ENCODE measurements around the gene ARNT2.

Gene ARNT2

DNA sequence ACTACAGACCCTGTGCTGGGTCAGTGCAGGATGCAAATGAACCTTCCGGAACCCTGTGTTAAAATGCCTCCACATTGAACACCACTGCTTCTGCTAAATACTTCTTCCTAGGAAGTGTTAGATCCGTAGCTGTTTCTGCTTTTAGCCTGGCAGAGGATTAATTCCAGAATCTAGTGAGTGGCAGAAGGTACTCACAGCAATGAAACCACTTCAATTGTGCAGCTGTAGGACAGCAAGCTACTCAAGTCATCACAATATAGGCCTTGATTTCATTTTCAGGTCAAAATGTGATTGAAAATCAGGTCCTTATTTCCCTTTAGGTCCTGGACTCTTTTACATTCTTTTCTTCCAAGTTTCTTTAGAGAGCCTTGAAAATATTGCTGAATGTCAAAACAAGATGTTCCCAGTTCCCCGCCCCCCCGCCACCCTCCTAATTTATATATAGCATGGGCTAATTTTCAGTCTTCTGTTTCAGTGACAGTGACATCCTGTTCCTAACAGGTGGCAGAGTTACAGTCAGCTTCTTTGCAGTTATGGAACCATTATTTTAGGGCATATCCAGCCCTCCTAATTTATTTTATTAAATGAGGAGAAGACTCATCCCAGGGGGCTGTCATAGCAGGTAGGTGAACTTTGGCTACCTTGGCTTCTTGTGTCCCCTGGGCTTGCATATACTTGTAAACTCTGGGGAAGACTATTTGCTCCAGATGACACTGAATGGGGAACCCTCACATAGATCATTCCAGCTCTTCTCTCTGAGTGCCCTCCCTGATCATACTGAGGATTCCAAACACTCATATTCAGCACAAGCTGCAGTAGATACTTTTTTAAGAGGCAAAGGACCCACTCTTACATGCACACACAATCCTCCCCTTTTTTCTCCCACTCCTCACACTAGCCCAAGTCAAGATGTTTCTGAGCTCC, 28.0 kb upstream of the ARNT2 start:
- Histone ChIP-seq H3K36me3 (replicated peaks) (no peaks in the 10 kb centered on the region), H3K27me3 (replicated peaks) (no peaks in the 10 kb centered on the region), H3K4me3 (ENCODE audit: low read depth, low read length) (no peak overlapping the region), H3K27ac (no peak overlapping the region)
- TF ChIP-seq, protein P1, sequence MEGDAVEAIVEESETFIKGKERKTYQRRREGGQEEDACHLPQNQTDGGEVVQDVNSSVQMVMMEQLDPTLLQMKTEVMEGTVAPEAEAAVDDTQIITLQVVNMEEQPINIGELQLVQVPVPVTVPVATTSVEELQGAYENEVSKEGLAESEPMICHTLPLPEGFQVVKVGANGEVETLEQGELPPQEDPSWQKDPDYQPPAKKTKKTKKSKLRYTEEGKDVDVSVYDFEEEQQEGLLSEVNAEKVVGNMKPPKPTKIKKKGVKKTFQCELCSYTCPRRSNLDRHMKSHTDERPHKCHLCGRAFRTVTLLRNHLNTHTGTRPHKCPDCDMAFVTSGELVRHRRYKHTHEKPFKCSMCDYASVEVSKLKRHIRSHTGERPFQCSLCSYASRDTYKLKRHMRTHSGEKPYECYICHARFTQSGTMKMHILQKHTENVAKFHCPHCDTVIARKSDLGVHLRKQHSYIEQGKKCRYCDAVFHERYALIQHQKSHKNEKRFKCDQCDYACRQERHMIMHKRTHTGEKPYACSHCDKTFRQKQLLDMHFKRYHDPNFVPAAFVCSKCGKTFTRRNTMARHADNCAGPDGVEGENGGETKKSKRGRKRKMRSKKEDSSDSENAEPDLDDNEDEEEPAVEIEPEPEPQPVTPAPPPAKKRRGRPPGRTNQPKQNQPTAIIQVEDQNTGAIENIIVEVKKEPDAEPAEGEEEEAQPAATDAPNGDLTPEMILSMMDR (IDR thresholded peaks at IDR 0.05; ENCODE audit: low read depth, low read length, missing control alignments) = no peak
- in situ Hi-C loops (cut with HindIII; ENCODE audit: low pct_ligation_motif_present, low sequenced_read_pairs) = no loop called here
- DNase-seq = no peak

DNA sequence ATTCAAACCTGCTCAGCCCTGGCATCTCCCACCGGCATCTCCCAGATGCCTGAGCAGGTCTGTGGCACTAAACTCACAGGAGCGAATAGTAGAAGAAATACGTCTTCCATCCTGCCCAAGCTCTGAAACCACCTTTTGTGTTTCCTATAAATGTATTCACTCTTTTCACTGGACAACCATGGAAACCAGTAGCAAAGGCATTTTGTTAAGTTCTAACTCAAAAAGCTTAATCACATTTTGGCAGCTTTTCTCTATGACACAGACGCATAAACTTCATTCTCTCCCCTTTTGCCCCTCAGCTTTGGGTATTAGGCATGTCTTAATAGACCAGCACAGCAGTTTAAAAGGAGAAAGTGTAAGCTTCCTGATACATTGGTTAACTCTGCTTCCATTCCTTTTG, 24.5 kb upstream of the ARNT2 start:
- Histone ChIP-seq H3K27ac (no peak overlapping the region), H3K36me3 (replicated peaks) (no peaks in the 10 kb centered on the region), H3K4me3 (ENCODE audit: low read depth, low read length) (no peak overlapping the region), H3K27me3 (replicated peaks) (no peaks in the 10 kb centered on the region)
- TF ChIP-seq, protein P1 (IDR thresholded peaks at IDR 0.05; ENCODE audit: low read depth, low read length, missing control alignments) = no peak
- in situ Hi-C loops (cut with HindIII; ENCODE audit: low pct_ligation_motif_present, low sequenced_read_pairs) = no loop called here
- DNase-seq = no peak

DNA sequence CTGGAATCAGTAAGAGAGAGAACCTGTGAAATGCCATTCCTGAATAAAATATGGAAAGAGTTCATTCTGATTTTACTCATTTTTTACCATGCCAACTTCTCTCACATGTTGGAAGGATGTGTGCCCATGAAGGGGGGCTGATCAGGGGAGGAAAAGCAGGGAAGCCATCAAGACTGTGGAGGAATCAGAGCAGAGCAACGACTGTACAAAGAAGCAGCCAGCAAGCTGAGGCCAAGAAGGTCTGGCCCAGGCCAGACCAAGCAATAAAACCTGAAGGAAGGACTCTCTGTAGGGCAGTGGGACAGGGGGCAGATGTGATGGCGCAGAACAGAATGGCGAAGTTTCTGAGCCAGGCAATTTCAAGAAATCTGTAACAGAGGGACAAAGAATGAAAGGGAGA, 24.0 kb upstream of the ARNT2 start:
- H3K36me3 ChIP-seq (replicated peaks) = no peaks in the 10 kb centered on the region
- TF ChIP-seq, protein P1 (IDR thresholded peaks at IDR 0.05; ENCODE audit: low read depth, low read length, missing control alignments) = no peak
- no peak overlapping the region for H3K4me3 ChIP-seq (ENCODE audit: low read depth, low read length)
- no peaks in the 10 kb centered on the region for H3K27me3 ChIP-seq (replicated peaks)
- no peak overlapping the region for H3K27ac ChIP-seq
- in situ Hi-C loops (cut with HindIII; ENCODE audit: low pct_ligation_motif_present, low sequenced_read_pairs) = no loop called here
- no peak for DNase-seq

DNA sequence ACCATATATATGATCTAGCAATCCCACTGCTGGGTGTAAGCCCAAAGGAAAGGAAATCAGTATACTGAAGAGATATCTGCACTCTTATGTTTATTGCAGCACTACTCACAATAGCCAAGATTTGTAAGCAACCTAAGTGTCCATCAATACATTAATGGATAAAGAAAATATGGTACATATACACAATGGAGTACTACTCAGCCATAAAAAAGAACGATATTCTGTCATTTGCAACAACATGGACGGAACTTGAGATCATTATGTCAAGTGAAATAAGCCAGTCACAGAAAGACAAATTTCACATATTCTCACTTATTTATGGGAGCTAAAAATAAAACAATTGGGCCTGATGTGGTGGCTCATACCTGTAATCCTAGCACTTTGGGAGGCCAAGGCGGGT, 21.9 kb upstream of the ARNT2 start:
- in situ Hi-C loops (cut with HindIII; ENCODE audit: low pct_ligation_motif_present, low sequenced_read_pairs) = no loop called here
- Histone ChIP-seq H3K27ac (no peak overlapping the region), H3K4me3 (ENCODE audit: low read depth, low read length) (no peak overlapping the region), H3K36me3 (replicated peaks) (no peaks in the 10 kb centered on the region), H3K27me3 (replicated peaks) (peaks cover under 1% of the 10 kb centered on the region)
- TF ChIP-seq, protein P1 (IDR thresholded peaks at IDR 0.05; ENCODE audit: low read depth, low read length, missing control alignments) = no peak
- no peak for DNase-seq

DNA sequence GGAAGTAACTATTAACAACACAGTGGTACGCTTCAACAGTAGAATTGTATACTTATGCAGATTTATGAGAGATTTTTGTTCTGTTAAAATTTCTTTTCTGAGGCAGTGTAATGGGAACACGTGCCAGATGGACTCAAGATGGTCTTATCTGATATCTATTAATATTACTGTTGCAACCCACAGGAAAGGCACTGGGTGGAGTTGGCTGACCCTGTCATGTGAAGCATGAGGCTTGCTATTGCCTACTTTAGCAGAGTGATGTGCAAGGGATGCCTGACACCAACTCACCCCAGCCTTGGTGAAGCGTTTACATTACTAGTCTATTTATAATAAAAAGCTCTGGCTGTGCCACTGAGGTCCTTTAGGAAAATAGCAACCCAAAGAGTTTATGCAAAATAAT, 19.8 kb upstream of the ARNT2 start:
- H3K27ac ChIP-seq = no peak overlapping the region
- no peak overlapping the region for H3K4me3 ChIP-seq (ENCODE audit: low read depth, low read length)
- in situ Hi-C loops (cut with HindIII; ENCODE audit: low pct_ligation_motif_present, low sequenced_read_pairs) = no loop called here
- no peaks in the 10 kb centered on the region for H3K36me3 ChIP-seq (replicated peaks)
- DNase-seq = no peak
- TF ChIP-seq, protein P1 (IDR thresholded peaks at IDR 0.05; ENCODE audit: low read depth, low read length, missing control alignments) = no peak
- H3K27me3 ChIP-seq (replicated peaks) = peaks cover 2% of the 10 kb centered on the region
